SK-N-SH treated with all-trans-retinoic acid at 6 μM for 48 hours (cell line): Measurements from ENCODE around the gene TSHB.

Experiments
- ATAC-seq: fragments of 200-7000 bp; cut with Tn5 transposase; 3 replicates; pipeline ENCODE4 v1.9.1; 2020; ENCODE audit warnings: mild to moderate bottlenecking, moderate library complexity
- ARNTL ChIP-seq: fragments of 450-650 bp; formaldehyde crosslinking; IDR thresholded peaks from 2 replicates; pipeline ENCODE4 v1.5.0; 2020; ENCODE audit warnings: low read depth, mild to moderate bottlenecking, moderate library complexity, borderline replicate concordance
- BACH2 ChIP-seq: fragments of 250-450 bp; sonication (Bioruptor Pico); IDR thresholded peaks from 2 replicates; pipeline ENCODE4 v1.9.0; 2021; ENCODE audit warnings: mild to moderate bottlenecking, borderline replicate concordance
- CSDC2 ChIP-seq: fragments of 250-450 bp; sonication (Bioruptor Pico); IDR thresholded peaks from 2 replicates; pipeline ENCODE4 v1.5.0; 2020; ENCODE audit warnings: mild to moderate bottlenecking, moderate library complexity
- ESRRG ChIP-seq: fragments of 250-450 bp; sonication (Bioruptor Pico); IDR thresholded peaks from 2 replicates; pipeline ENCODE4 v1.6.1; 2021; ENCODE audit warnings: mild to moderate bottlenecking
- OSR1 ChIP-seq: fragments of 250-450 bp; sonication (Bioruptor Pico); IDR thresholded peaks from 2 replicates; pipeline ENCODE4 v1.8.0; 2022; ENCODE audit warnings: moderate library complexity, mild to moderate bottlenecking, inconsistent platforms
- PATZ1 ChIP-seq: fragments of 250-450 bp; sonication (Bioruptor Pico); IDR thresholded peaks from 2 replicates; pipeline ENCODE4 v1.8.0; 2020; ENCODE audit warnings: mild to moderate bottlenecking, moderate library complexity, borderline replicate concordance
- POU6F1 ChIP-seq: fragments of 250-450 bp; sonication (Bioruptor Pico); IDR thresholded peaks from 2 replicates; pipeline ENCODE4 v1.8.0; 2021; ENCODE audit warnings: low read depth, mild to moderate bottlenecking, moderate library complexity, borderline replicate concordance
- PPARA ChIP-seq: fragments of 250-450 bp; sonication (Bioruptor Pico); IDR thresholded peaks from 2 replicates; pipeline ENCODE4 v1.5.0; 2020; ENCODE audit warnings: mild to moderate bottlenecking, borderline replicate concordance
- RARB ChIP-seq: fragments of 250-450 bp; sonication (Bioruptor Pico); IDR thresholded peaks from 2 replicates; pipeline ENCODE4 v1.8.0; 2021; ENCODE audit warnings: mild to moderate bottlenecking, moderate library complexity
- TSHZ2 ChIP-seq: fragments of 250-450 bp; sonication (Bioruptor Pico); IDR thresholded peaks from 2 replicates; pipeline ENCODE4 v1.5.0; 2020; ENCODE audit warnings: mild to moderate bottlenecking, moderate library complexity
- ZC3H10 ChIP-seq: fragments of 250-450 bp; sonication (Bioruptor Pico); IDR thresholded peaks from 2 replicates; pipeline ENCODE4 v1.5.1; 2021; ENCODE audit warnings: mild to moderate bottlenecking, moderate library complexity
- ZFP3 ChIP-seq: fragments of 250-450 bp; sonication (Bioruptor Pico); IDR thresholded peaks from 2 replicates; pipeline ENCODE4 v1.5.0; 2020; ENCODE audit warnings: mild to moderate bottlenecking, moderate library complexity
- ZFP30 ChIP-seq: fragments of 450-650 bp; formaldehyde crosslinking; IDR thresholded peaks from 2 replicates; pipeline ENCODE4 v1.5.0; 2022; ENCODE audit warnings: mild to moderate bottlenecking, moderate library complexity
- ZNF70 ChIP-seq: fragments of 450-650 bp; formaldehyde crosslinking; IDR thresholded peaks from 2 replicates; pipeline ENCODE4 v1.5.0; 2020; ENCODE audit warnings: mild to moderate bottlenecking, moderate library complexity
- ZNF8 ChIP-seq: fragments of 450-650 bp; formaldehyde crosslinking; IDR thresholded peaks from 2 replicates; pipeline ENCODE4 v1.5.0; 2020; ENCODE audit warnings: mild to moderate bottlenecking, moderate library complexity
- TF ChIP-seq, protein P1 (sequence below): fragments of 250-450 bp; sonication (Bioruptor Pico); IDR thresholded peaks from 2 replicates; pipeline ENCODE4 v1.5.1; 2020; ENCODE audit warnings: low read depth, mild to moderate bottlenecking, moderate library complexity
- TF ChIP-seq, protein P2 (sequence below): fragments of 250-450 bp; sonication (Bioruptor Pico); IDR thresholded peaks from 2 replicates; pipeline ENCODE4 v1.5.1; 2021; ENCODE audit warnings: mild to moderate bottlenecking, moderate library complexity

The TSHB gene

GRCh38 chr1:114997510-114998289 lies 31.9 kb upstream of the TSHB start (continued):
- TF ChIP-seq PATZ1 (CRISPR knock-in tag) (no peak), ZC3H10 (CRISPR knock-in tag) (no peak)

DNA sequence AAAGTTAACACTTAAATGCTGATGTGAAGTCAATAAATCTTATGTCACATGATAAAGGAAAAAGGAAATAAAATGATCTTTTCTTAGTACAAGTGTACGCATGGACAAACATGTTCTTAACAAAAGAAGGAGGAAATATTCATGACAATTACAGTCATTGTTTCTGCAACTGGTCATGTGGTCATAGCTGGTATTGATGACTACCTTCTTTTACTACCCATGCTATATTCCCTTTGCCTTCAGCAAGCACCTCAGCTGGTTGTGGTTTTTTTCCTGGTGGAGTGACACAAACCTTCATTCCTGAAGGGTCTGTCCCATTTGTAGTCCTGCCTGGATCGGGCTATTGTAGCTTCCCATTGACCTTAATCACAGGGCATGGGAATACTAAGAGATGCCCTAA lies 23.4 kb upstream of the TSHB start:
- no peak for TF ChIP-seq ZFP3
- no peak for TF ChIP-seq POU6F1
- no peak for ATAC-seq

GRCh38 chr1:115012006-115012405 lies 17.6 kb upstream of the TSHB start:
- TF ChIP-seq RARB (CRISPR knock-in tag) (no peak), TSHZ2 (CRISPR knock-in tag) (no peak), ZC3H10 (CRISPR knock-in tag) (no peak), POU6F1 (no peak), CSDC2 (CRISPR knock-in tag) (no peak), PATZ1 (CRISPR knock-in tag) (no peak), BACH2 (CRISPR knock-in tag) (no peak), ARNTL (CRISPR knock-in tag) (no peak), ESRRG (CRISPR knock-in tag) (no peak), PPARA (CRISPR knock-in tag) (no peak)
- TF ChIP-seq, protein P1, sequence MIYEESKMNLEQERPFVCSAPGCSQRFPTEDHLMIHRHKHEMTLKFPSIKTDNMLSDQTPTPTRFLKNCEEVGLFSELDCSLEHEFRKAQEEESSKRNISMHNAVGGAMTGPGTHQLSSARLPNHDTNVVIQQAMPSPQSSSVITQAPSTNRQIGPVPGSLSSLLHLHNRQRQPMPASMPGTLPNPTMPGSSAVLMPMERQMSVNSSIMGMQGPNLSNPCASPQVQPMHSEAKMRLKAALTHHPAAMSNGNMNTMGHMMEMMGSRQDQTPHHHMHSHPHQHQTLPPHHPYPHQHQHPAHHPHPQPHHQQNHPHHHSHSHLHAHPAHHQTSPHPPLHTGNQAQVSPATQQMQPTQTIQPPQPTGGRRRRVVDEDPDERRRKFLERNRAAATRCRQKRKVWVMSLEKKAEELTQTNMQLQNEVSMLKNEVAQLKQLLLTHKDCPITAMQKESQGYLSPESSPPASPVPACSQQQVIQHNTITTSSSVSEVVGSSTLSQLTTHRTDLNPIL (CRISPR knock-in tag) = no peak
- no peak for ATAC-seq

GRCh38 chr1:115012434-115012833 lies 17.2 kb upstream of the TSHB start:
- TF ChIP-seq BACH2 (CRISPR knock-in tag) (no peak), PATZ1 (CRISPR knock-in tag) (no peak), POU6F1 (no peak), ZNF70 (CRISPR knock-in tag) (no peak), ZFP30 (CRISPR knock-in tag) (no peak), OSR1 (no peak), RARB (CRISPR knock-in tag) (no peak), ARNTL (CRISPR knock-in tag) (no peak), ZNF8 (CRISPR knock-in tag) (no peak)
- TF ChIP-seq, protein P2, sequence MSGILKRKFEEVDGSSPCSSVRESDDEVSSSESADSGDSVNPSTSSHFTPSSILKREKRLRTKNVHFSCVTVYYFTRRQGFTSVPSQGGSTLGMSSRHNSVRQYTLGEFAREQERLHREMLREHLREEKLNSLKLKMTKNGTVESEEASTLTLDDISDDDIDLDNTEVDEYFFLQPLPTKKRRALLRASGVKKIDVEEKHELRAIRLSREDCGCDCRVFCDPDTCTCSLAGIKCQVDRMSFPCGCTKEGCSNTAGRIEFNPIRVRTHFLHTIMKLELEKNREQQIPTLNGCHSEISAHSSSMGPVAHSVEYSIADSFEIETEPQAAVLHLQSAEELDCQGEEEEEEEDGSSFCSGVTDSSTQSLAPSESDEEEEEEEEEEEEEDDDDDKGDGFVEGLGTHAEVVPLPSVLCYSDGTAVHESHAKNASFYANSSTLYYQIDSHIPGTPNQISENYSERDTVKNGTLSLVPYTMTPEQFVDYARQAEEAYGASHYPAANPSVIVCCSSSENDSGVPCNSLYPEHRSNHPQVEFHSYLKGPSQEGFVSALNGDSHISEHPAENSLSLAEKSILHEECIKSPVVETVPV (CRISPR knock-in tag) = no peak
- ATAC-seq = no peak
